ENCODE measurements around the gene GLRA2. TPM values are rescaled to one million over a fixed set of nuclear protein-coding genes. Genes with fewer than 3 reads are reported as not detected.

Gene GLRA2
- total RNA-seq, 1 donor from 2014 or later: not detected

DNA sequence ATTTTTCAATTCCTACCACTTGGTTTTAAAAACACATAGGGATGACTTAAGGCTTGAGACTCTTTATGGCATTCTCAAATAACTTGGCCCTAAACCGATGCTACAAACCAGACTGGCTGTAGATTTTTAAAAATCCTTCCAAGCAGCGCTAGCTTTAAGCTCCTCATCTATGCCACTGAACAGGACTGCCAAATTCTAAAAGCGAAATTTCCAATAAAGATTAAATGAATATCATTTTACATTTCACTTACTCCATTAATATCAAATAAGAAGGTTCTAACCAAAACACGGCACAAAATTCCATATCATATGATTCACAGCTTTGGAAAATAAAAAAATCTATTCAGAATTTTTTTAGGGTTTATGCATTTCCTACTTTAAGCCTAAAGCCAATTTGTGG is 209.3 kb downstream of the GLRA2 start:
- DNase-seq (no peak), ATAC-seq (no peak)
- Histone ChIP-seq H3K27ac (no peak overlapping the region), H3K27me3 (ENCODE audit: low read depth) (no peaks in the 10 kb centered on the region), H3K4me3 (no peak overlapping the region), H3K36me3 (no peaks in the 10 kb centered on the region), H3K4me1 (no peaks in the 10 kb centered on the region), H3K9me3 (no peaks in the 10 kb centered on the region)
- intact Hi-C loops (cut with DNase I): no loop called here
- TF ChIP-seq, protein P1, sequence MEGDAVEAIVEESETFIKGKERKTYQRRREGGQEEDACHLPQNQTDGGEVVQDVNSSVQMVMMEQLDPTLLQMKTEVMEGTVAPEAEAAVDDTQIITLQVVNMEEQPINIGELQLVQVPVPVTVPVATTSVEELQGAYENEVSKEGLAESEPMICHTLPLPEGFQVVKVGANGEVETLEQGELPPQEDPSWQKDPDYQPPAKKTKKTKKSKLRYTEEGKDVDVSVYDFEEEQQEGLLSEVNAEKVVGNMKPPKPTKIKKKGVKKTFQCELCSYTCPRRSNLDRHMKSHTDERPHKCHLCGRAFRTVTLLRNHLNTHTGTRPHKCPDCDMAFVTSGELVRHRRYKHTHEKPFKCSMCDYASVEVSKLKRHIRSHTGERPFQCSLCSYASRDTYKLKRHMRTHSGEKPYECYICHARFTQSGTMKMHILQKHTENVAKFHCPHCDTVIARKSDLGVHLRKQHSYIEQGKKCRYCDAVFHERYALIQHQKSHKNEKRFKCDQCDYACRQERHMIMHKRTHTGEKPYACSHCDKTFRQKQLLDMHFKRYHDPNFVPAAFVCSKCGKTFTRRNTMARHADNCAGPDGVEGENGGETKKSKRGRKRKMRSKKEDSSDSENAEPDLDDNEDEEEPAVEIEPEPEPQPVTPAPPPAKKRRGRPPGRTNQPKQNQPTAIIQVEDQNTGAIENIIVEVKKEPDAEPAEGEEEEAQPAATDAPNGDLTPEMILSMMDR (IDR thresholded peaks at IDR 0.05): no peak

DNA sequence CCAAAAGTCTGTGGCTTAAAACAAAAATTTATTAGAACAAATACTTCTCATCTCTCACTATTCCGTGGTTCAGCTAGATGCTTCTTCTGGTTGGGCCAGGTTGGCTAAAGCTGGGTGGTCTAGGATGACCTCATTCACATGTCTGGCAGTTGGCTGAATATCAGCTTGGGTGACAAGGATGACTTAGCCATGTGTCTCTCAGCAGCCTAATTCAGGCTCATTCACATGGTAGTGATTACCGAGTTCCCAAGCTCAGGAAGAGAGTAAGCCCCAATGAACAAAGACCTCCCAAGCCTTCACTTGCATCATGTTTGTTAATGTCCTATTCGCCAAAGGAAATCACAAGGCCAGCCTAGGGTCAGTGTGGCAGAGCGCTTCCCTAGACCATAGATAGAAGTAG is 224.1 kb downstream of the GLRA2 start:
- ATAC-seq (no peak), DNase-seq (no peak)
- intact Hi-C loops (cut with DNase I): no loop called here
- TF ChIP-seq, protein P1 (IDR thresholded peaks at IDR 0.05): no peak
- no peaks in the 10 kb centered on the region for H3K4me1 ChIP-seq
- no peaks in the 10 kb centered on the region for H3K27me3 ChIP-seq (ENCODE audit: low read depth)
- H3K4me3 ChIP-seq: no peak overlapping the region
- H3K27ac ChIP-seq: no peak overlapping the region
- no peaks in the 10 kb centered on the region for H3K36me3 ChIP-seq
- no peaks in the 10 kb centered on the region for H3K9me3 ChIP-seq

DNA sequence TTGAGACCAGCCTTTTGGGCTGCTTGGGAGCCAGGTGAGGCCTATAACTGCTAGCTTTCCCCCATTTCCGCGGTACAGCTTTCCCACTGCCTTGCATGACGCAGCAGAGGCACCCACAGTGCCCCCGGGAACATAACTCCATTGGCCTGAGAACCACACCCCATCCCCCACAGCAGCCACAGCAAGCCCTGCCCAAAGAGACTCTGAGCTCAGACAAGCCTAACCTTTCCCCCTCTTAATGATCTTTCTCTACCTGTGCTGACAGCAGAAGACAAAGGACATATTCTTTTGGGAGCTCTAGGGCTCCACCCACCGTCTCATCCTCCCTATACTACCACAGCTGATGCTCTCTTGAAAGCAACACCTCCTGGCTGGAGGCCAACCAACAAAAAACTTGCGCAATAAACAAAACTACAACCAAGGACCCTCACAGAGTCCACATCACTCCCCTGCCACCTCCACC is 228.7 kb downstream of the GLRA2 start:
- TF ChIP-seq, protein P1 (IDR thresholded peaks at IDR 0.05): no peak
- Histone ChIP-seq H3K27me3 (ENCODE audit: low read depth) (no peaks in the 10 kb centered on the region), H3K36me3 (no peaks in the 10 kb centered on the region), H3K9me3 (no peaks in the 10 kb centered on the region), H3K4me1 (no peaks in the 10 kb centered on the region), H3K27ac (no peak overlapping the region), H3K4me3 (no peak overlapping the region)
- ATAC-seq: no peak
- intact Hi-C loops (cut with DNase I): no loop called here
- no peak for DNase-seq

GRCh38 chrX:14775416-14775815 is 246.1 kb downstream of the GLRA2 start:
- no peaks in the 10 kb centered on the region for H3K9me3 ChIP-seq
- H3K4me3 ChIP-seq: no peak overlapping the region
- no peak overlapping the region for H3K27ac ChIP-seq
- ATAC-seq: no peak
- TF ChIP-seq, protein P1 (IDR thresholded peaks at IDR 0.05): no peak
- no peaks in the 10 kb centered on the region for H3K4me1 ChIP-seq
- no peaks in the 10 kb centered on the region for H3K36me3 ChIP-seq
- no peak for DNase-seq
- H3K27me3 ChIP-seq (ENCODE audit: low read depth): no peaks in the 10 kb centered on the region
- intact Hi-C loops (cut with DNase I): no loop called here

DNA sequence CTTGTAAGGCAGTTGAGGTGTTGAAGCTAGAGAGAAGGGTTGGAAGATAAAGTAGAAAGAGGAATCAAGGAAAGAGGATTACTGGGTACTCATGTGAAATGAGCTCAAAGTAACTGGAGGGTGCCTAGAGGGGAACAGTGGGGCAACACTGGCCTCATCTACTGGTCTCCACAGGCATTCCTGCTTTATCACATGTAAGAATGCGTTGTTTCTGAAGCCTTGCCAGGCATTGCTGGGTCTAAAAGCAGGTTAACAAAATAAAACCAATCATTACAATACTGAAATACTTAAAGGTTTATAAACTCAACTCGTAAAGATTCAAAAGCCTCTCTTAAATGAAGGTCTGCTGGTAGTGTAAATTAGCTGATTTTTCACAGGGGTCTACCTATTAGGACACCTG is 247.6 kb downstream of the GLRA2 start:
- H3K27ac ChIP-seq: no peak overlapping the region
- no peaks in the 10 kb centered on the region for H3K4me1 ChIP-seq
- no peaks in the 10 kb centered on the region for H3K9me3 ChIP-seq
- no peak for ATAC-seq
- no peaks in the 10 kb centered on the region for H3K36me3 ChIP-seq
- no peak overlapping the region for H3K4me3 ChIP-seq
- intact Hi-C loops (cut with DNase I): no loop called here
- H3K27me3 ChIP-seq (ENCODE audit: low read depth): no peaks in the 10 kb centered on the region
- TF ChIP-seq, protein P1 (IDR thresholded peaks at IDR 0.05): no peak
- no peak for DNase-seq

DNA sequence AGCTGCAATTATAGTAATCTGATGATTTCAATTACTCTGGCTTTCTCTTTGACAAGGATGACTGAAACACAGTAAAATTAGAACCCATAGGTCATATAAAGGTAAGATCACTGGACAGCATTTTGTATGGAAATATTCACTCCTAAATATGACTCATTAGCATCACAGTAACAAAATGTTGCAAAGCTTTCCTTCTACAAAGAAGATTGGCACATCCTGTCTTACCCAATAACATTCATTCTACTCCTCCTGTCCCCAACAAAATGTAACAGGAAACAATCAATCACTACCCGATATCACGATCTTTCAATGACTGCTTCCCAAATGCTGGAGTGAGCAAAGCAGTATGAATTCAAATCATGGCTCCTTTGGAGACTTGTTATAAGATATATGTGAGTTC is 248.2 kb downstream of the GLRA2 start:
- no peak overlapping the region for H3K4me3 ChIP-seq
- no peaks in the 10 kb centered on the region for H3K27me3 ChIP-seq (ENCODE audit: low read depth)
- H3K36me3 ChIP-seq: no peaks in the 10 kb centered on the region
- TF ChIP-seq, protein P1 (IDR thresholded peaks at IDR 0.05): no peak
- H3K9me3 ChIP-seq: no peaks in the 10 kb centered on the region
- no peaks in the 10 kb centered on the region for H3K4me1 ChIP-seq
- DNase-seq: no peak
- ATAC-seq: no peak
- intact Hi-C loops (cut with DNase I): no loop called here
- H3K27ac ChIP-seq: no peak overlapping the region
